Fibroblast of lung (primary cell): ENCODE results near the gene RILPL2.

Experiments used
- EZH2 ChIP-seq: IDR thresholded peaks from 2 replicates; pipeline ENCODE4 v1.5.1; 2012; ENCODE audit warnings: low read length, control low read depth, mild to moderate bottlenecking; ENCODE audit errors: missing control alignments
- TF ChIP-seq, protein P1 (sequence below), 2 donors: IDR thresholded peaks in 1 of 2; conservative IDR thresholded peaks in 1 of 2; 1 replicate in 1 of 2; 2 replicates in 1 of 2; pipeline ENCODE4 v1.5.1; 2011 to 2012; ENCODE audit warnings: low read length in 2 of 2, control low read depth in 1 of 2, inconsistent platforms in 1 of 2, low read depth in 1 of 2, mild to moderate bottlenecking in 1 of 2

DNA sequence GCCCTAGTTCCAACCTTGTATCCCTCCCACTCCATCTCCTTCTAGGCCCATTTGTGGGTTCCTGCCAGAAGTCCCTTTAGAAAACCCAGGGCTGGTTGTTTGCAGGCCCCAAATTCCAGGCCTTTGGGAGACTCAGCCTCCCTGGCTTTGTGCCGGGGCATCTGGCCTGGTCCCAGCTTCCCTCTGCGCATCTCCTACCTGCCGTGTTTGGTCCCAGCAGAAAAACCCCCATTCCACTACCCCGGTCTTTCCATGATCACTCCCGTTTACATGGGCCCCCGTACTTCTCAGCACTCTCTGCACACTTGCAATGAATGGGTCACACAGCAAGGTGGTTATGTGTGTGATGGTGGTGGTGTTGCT lies 37.2 kb downstream of the RILPL2 start:
- TF ChIP-seq, protein P1, sequence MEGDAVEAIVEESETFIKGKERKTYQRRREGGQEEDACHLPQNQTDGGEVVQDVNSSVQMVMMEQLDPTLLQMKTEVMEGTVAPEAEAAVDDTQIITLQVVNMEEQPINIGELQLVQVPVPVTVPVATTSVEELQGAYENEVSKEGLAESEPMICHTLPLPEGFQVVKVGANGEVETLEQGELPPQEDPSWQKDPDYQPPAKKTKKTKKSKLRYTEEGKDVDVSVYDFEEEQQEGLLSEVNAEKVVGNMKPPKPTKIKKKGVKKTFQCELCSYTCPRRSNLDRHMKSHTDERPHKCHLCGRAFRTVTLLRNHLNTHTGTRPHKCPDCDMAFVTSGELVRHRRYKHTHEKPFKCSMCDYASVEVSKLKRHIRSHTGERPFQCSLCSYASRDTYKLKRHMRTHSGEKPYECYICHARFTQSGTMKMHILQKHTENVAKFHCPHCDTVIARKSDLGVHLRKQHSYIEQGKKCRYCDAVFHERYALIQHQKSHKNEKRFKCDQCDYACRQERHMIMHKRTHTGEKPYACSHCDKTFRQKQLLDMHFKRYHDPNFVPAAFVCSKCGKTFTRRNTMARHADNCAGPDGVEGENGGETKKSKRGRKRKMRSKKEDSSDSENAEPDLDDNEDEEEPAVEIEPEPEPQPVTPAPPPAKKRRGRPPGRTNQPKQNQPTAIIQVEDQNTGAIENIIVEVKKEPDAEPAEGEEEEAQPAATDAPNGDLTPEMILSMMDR (conservative IDR thresholded peaks at IDR 0.05 in 1 of 2, IDR thresholded peaks at IDR 0.05 in 1 of 2; ENCODE audit: low read depth in 1 of 2, low read length in 2 of 2): no peak
- no peak for TF ChIP-seq EZH2
